ENCODE measurements around the gene PATL2. TPM values are rescaled to one million over a fixed set of nuclear protein-coding genes. Genes with fewer than 3 reads are reported as not detected.
A peak's percentile ranks its signal among the peaks of the same experiment; 100 is the strongest.
"Not testable (repeated sequence)": the region's sequence is repeated elsewhere in the genome, so short reads cannot be mapped to it uniquely, and the experiment has no call there.

PATL2 gene
- total RNA-seq (2014; rRNA removed; shearing (Covaris generic); ENCODE audit: low replicate concordance): 3.6 TPM in 1 of 2 replicates, not detected in the other

DNA sequence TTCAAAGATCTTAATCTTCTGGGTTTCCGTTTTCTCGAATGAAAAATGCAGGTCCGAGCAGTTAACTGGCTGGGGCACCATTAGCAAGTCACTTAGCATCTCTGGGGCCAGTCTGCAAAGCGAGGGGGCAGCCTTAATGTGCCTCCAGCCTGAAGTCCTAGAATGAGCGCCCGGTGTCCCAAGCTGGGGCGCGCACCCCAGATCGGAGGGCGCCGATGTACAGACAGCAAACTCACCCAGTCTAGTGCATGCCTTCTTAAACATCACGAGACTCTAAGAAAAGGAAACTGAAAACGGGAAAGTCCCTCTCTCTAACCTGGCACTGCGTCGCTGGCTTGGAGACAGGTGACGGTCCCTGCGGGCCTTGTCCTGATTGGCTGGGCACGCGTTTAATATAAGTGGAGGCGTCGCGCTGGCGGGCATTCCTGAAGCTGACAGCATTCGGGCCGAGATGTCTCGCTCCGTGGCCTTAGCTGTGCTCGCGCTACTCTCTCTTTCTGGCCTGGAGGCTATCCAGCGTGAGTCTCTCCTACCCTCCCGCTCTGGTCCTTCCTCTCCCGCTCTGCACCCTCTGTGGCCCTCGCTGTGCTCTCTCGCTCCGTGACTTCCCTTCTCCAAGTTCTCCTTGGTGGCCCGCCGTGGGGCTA lies at the start of gene PATL2, which contains the start of gene B2M:
Gene PATL2 (minus strand): TSS at position 228 of the 647 bp plus-strand sequence. CDS start 34,833 bp downstream, outside the sequence.
Gene B2M (plus strand): TSS at position 422 of the 647 bp plus-strand sequence. CDS start 30 bp downstream, at position 452.
- in situ Hi-C loops (cut with HindIII; ENCODE audit: low pct_unique_long_range_greater_than_20kb, low sequenced_read_pairs): no loop called here
- peak; percentile 96 for DNase-seq (ENCODE audit: low read depth)

DNA sequence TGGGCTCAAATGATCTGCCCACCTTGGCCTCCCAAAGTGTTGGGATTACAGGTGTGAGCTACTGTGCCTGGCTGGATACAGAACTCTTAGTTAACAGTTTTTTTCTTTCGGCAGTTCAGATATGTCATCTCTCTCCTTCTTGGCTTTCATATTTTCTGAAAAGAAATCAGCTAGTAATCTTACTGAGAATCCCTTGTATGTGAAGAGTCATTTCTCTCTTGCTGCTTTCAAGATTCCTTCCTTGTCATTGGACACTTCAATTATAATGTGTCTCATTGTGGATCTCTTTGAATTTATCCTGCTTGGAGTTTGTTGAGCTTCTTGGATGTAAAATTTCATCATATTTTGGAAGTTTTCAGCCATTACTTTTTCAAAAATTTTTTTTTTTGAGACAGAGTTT lies 42.2 kb upstream of the PATL2 start:
- DNase-seq (ENCODE audit: low read depth): no peak
- in situ Hi-C loops (cut with HindIII; ENCODE audit: low pct_unique_long_range_greater_than_20kb, low sequenced_read_pairs): no loop called here

DNA sequence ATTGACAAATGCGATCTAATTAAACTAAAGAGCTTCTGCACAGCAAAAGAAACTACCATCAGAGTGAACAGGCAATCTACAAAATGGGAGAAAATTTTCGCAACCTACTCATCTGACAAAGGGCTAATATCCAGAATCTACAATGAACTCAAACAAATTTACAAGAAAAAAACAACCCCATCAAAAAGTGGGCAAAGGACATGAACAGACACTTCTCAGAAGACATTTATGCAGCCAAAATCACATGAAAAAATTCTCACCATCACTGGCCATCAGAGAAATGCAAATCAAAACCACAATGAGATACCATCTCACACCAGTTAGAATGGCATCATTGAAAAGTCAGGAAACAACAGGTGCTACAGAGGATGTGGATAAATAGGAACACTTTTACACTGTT lies 32.3 kb upstream of the PATL2 start:
- in situ Hi-C loops (cut with HindIII; ENCODE audit: low pct_unique_long_range_greater_than_20kb, low sequenced_read_pairs): loop anchor here (25.0 kb wide), 1 partner anchor 156 kb away; no protein-coding TSS in a partner anchor

DNA sequence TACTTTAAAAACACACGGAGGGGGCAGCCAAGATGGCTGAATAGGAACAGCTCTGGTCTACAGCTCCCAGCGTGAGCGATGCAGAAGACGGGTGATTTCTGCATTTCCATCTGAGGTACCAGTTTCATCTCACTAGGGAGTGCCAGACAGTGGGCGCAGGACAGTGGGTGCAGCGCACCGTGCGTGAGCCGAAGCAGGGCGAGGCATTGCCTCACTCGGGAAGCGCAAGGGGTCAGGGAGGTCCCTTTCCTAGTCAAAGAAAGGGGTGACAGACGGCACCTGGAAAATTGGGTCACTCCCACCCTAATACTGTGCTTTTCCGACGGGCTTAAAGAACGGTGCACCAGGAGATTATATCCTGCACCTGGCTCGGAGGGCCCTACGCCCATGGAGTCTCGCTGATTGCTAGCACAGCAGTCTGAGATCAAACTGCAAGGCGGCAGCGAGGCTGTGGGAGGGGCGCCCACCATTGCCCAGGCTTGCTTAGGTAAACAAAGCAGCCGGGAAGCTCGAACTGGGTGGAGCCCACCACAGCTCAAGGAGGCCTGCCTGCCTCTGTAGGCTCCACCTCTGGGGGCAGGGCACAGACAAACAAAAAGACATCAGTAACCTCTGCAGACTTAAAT lies 28.2 kb upstream of the PATL2 start:
- DNase-seq (ENCODE audit: low read depth): not testable (repeated sequence)
- in situ Hi-C loops (cut with HindIII; ENCODE audit: low pct_unique_long_range_greater_than_20kb, low sequenced_read_pairs): loop anchor here (25.0 kb wide), 1 partner anchor 152 kb away; no protein-coding TSS in a partner anchor

More for the DNA sequence above, 32.3 kb upstream of the PATL2 start:
- DNase-seq (ENCODE audit: low read depth): not testable (repeated sequence)

DNA sequence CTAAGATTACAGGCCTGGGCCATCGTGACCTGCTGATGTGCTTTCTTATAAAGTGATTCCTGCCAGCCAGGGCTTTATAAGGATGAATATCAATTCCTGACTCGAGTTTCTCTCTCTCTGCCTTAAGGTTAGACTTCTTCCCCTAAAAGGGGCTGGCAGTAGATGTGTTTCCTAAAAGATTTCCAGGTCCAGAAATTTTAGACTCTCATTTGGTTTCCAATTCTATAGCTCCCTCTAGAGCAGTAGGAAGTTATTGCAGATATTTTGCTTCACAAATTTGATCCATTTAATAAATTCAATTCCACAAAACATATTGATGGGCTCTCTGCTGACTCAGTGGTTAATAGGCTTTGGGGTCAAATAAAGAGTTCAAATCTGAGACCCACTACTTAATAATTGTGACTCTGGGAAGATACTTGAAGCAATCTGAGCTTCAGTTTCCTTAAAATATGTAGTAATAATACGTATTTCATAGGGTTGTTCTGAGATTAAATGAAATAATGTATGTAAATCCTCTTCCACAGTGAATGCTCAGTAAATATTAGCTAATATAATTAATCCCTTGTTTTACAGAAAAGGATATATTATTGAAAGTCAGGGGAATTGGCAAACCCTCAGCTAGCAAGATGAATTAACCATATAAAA lies 27.3 kb upstream of the PATL2 start:
- peak; percentile 29 for DNase-seq (ENCODE audit: low read depth)
- in situ Hi-C loops (cut with HindIII; ENCODE audit: low pct_unique_long_range_greater_than_20kb, low sequenced_read_pairs): loop anchor here (25.0 kb wide), 1 partner anchor 151 kb away; no protein-coding TSS in a partner anchor

DNA sequence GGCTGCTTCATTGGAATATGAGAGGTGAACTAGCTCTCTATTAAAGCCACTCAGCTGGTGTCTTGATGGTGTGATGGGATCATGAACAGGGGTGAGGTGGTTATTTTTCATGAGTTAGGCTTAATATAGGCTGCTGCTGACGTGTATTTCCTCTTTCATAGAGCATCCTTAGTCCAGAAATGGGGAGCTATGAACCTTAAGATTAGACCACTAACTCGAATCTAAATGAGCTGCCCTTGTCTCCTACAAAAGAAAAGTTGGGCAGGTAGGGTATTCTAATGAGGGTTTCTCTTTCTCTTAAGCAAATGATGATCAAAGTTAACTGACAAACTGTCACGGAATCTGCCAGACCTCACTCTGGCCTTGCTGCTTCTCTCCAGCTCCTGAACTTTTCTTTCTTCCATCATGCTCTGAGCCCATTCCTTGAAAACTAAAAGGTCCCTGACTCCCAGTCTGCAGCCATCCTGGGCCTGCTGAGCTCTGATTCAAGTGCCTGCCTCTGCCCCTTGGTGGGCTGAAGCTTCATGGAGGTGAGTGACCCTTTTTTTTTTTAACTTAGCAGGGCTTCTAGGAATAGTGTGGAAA lies 25.1 kb upstream of the PATL2 start, which contains the start of gene TRIM69:
Gene TRIM69 (plus strand): TSS at position 348 of the 585 bp plus-strand sequence. CDS start 177 bp downstream, at position 525.
- no peak for DNase-seq (ENCODE audit: low read depth)
- in situ Hi-C loops (cut with HindIII; ENCODE audit: low pct_unique_long_range_greater_than_20kb, low sequenced_read_pairs): loop anchor here (25.0 kb wide), 1 partner anchor 149 kb away; no protein-coding TSS in a partner anchor

DNA sequence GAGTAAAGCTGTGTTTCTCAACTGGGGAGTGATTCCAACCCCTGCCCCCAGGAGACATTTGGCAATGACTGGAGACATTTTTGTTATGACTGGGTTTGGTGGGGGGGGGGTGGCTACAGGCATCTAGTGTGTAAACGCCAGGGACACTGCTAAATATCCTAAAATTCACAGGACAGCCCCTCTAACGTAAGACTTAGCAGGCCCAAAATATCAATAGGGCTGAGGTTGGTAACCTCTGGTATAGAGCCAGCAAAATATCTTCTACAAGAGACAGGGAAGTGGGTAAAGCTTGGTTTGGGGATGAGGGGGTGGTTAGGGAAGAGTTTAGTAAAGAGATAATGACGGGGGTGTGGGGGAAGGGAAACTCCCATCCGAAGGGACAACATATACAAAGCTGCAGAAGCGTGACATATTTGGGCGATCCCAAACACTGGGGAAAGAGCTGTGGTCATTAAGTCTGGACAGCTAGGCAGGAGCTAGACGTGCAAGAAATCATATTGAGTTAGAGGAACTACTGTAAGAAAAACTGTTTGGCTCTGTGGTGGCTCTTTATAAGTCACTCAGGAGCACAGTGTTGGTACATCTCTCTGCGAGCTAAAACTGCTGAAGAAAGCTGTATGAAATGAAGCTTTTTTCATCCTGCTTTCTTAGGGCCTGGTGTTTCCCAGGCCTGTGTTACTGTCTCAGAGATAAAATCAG lies 24.5 kb upstream of the PATL2 start:
- in situ Hi-C loops (cut with HindIII; ENCODE audit: low pct_unique_long_range_greater_than_20kb, low sequenced_read_pairs): loop anchor here (25.0 kb wide), 1 partner anchor 148 kb away; no protein-coding TSS in a partner anchor
- DNase-seq (ENCODE audit: low read depth): no peak

DNA sequence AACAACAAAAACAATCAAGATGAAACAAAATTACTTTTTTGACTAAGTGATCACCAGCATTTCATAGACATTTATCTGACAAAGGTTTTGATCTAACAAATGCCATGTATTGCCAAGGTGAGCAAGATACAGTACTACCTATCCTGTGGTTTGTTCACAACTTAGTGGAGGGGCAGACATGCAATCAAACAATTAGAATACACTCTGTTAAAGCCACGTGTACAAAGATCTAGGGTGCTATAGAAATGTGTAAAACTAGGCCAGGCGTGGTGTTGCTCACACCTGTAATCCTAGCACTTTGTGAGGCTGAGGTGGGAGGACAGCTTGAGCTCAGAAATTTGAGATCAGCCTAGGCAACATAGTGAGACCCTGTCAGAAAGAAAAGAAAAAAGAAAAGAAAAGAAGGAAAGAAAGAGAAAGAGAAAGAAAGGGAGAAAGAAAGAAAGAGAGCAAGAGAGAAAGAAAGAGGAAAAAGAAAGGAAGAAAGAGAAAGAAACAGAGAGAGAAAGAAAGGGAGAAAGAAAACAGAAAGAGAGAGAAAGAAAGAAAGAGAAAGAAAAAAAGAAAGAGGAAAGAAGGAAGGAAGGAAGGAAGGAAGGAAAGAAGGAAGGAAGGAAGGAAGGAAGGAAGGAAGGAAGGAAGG lies 23.8 kb upstream of the PATL2 start:
- in situ Hi-C loops (cut with HindIII; ENCODE audit: low pct_unique_long_range_greater_than_20kb, low sequenced_read_pairs): loop anchor here (25.0 kb wide), 1 partner anchor 148 kb away; no protein-coding TSS in a partner anchor
- no peak for DNase-seq (ENCODE audit: low read depth)

DNA sequence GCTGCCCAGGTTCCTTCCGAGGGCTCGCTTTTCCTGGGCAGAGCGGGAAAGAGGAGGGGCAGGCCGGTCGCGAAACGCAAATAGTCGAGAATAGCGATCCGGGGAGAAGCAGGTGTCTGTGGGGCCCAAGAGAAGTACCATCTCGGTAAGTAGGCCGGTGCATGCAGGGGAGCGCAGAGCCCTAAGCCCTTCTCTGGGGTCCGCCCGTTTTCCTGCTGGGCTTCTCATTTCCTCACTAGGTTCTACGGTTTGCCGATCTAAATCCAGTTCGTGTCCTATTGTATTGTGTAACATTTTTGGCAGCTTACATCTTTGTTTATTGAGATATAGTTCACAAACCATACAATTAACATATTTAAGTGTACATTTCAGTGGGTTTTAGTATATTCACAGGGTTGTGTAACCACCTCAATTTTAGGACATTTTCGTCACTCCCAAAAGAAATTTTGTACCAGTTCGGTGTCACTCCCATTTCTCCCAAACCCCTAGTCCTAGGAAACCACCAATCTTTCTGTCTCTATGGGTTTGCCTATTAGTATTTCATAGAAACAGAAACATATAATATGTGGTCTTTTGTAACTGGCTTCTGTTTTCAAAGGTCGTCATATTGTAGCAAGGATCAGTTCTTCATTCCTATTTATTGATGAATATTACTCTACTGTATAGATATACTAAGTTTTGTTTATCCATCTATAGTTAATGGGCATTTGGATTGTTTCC lies 18.4 kb upstream of the PATL2 start:
- in situ Hi-C loops (cut with HindIII; ENCODE audit: low pct_unique_long_range_greater_than_20kb, low sequenced_read_pairs): loop anchor here (25.0 kb wide), 1 partner anchor 142 kb away; no protein-coding TSS in a partner anchor
- DNase-seq (ENCODE audit: low read depth): no peak

DNA sequence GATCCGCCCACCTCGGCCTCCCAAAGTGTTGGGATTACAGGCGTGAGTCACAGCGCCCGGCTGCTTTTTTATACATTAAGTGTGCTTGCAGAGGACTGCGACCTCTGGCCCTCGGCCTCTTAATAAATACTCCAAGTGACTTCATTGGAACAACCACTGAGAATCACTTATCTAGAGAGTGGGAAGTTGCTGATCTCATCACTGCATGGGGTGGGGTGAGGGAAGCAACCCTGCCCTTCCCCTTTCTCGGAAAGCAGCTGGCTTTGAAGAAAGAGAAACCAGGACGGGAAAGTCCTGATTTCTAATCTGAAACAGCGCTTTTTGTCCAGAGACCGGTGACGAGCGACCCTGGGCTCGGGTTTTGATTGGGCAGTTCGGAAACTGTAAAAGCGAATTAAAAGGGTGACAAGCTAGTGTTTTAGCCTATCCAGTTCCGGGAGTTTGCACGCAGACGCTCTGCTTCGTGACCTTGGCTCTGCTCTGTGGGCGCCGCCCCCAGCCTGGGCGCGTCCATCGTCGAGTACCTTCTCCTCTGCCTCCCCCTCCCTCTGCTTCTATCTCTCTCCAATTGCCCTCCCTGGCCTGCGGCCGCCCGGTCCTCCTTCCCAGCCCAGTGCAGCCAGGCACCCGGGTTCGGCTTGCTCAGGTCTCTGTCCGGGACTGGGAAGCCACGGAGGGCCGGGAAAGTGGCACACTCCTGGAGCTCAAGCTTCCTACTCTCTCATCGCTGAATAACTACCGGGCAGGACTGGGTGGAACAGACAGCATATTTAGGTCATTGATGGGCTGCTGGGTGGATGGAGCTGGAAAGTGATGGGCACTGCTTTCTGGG lies 17.7 kb upstream of the PATL2 start:
- peak; percentile 100 for DNase-seq (ENCODE audit: low read depth)
- in situ Hi-C loops (cut with HindIII; ENCODE audit: low pct_unique_long_range_greater_than_20kb, low sequenced_read_pairs): loop anchor here (25.0 kb wide), 1 partner anchor 141 kb away; no protein-coding TSS in a partner anchor

DNA sequence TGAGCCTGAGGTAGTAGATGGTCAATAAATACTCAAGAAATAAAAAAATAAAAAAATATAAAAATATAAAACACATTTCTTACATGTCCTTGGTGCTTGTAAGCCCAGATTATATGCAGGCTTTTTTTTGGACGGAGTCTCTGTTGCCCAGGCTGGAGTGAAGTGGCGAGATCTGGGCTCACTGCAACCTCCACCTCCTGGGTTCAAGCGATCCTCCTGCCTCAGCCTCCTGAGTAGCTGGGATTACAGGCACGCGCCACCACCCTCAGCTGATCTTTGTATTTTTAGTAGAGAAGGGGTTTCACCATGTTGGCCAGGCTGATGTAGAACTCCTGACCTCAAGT lies 17.1 kb upstream of the PATL2 start:
- not testable (repeated sequence) for DNase-seq (ENCODE audit: low read depth)

DNA sequence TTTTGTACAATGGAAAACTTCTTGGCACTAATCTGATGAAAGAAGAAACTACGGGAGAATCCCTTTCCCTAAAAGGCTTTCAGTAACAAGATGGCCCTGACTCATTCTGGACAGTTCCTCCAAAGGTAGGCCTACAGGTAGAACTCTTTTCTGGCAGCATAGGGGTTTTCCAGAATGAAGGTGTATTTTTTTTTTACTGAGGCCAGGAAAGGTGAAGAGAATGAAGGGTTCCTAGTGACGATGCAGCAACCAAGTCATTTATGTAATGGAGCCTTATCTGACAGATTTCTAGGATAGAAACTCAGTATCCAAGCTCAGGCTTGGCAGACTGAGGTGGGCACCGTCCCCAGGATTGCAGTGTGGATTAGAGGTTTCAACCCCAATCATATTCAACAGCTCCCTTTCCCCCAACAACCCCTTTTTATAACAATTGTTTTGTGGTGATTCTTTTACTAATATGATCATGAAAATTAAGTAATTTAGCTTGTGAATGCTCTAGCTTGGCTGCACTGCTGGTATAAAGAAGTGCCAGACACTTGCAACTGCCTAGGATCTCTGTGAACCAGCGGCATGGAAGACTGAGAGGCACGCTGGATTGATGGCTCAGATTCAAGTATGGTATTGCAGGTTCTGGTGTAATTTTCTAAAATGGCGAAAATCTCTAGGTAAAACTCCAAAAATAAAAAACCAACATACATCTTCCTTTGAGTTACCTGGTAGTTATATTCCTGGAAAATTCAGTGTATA lies 16.5 kb upstream of the PATL2 start:
- DNase-seq (ENCODE audit: low read depth): no peak
- in situ Hi-C loops (cut with HindIII; ENCODE audit: low pct_unique_long_range_greater_than_20kb, low sequenced_read_pairs): loop anchor here (25.0 kb wide), 1 partner anchor 140 kb away; no protein-coding TSS in a partner anchor

More for the DNA sequence above, 17.1 kb upstream of the PATL2 start:
- in situ Hi-C loops (cut with HindIII; ENCODE audit: low pct_unique_long_range_greater_than_20kb, low sequenced_read_pairs): loop anchor here (25.0 kb wide), 1 partner anchor 141 kb away; no protein-coding TSS in a partner anchor

DNA sequence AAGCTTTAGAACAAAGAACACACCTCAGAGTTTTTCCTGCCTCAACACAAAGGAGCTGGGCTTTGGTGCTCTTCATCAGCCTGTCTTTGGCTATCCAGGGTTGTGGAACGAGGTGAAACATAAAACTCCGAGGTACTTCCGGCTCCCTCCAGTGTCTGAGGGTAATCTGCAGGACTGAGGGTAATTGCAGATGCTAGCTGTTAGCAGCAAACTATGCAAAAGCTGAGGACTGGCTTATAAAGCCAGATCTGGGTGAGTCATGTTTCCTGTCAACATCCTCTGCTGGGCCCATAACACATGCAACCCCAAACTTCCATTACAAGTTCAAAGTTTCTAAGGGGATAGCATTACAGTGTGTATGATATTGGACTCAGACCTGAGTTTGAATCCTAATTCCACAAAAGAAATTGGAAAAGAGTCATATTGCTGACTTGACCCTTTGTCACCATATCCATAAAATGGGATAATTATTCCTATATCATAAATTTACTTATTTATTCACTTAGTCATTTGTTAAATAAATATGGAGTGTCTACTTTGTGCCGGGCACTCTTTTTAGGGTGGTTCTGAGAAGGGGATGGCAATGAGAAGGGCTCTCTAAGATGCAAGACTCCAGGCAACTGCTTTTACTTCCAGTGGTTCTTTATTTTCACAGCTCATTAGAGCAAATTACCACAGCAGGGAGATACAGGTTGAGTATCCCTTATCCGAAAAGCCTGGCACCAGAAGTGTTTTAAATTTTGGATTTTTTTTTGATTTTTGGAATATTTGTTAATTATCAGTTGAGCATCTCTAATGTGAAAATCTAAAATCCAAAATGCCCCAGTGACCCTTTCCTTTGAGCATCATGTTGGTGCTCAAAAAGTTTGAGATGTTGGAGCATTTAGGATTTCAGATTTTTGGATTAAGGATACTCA lies 15.7 kb upstream of the PATL2 start:
- DNase-seq (ENCODE audit: low read depth): peak; percentile 79
- in situ Hi-C loops (cut with HindIII; ENCODE audit: low pct_unique_long_range_greater_than_20kb, low sequenced_read_pairs): loop anchor here (25.0 kb wide), 1 partner anchor 140 kb away; no protein-coding TSS in a partner anchor

DNA sequence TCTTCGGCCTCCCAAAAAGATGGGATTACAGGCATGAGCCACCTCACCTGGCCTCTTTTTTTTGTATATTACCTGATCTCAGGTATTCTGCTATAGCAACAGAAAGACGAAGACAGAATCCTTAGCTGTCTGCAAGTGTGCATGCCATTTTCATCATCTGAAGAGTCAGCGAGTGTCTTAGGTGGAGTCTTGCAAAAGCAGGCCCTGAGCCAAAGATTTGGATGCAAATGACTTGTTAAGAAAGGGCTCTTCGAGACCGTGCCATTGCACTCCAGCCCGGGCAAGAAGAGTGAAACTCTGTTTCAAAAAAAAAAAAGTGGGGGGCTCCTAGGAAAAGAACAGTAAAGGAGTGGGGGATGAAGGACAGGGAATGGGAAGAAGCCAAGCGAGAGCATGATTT lies 15.0 kb upstream of the PATL2 start:
- no peak for DNase-seq (ENCODE audit: low read depth)
- in situ Hi-C loops (cut with HindIII; ENCODE audit: low pct_unique_long_range_greater_than_20kb, low sequenced_read_pairs): loop anchor here (25.0 kb wide), 1 partner anchor 139 kb away; no protein-coding TSS in a partner anchor
